Activated T-cell treated with anti-CD3 and anti-CD28 coated beads, Interleukin-2, amount 50 U/mL, for 24 hours (primary cell): ENCODE measurements around the gene SPNS1.
"Not testable (repeated sequence)": the region's sequence is repeated elsewhere in the genome, so short reads cannot be mapped to it uniquely, and the experiment has no call there.

Experiments
- DNase-seq: peaks from one replicate; pipeline ENCODE4 v3.0.0-alpha.2; 2020
- H3K27ac Mint-ChIP-seq: 2 replicates; pipeline ENCODE4 v1.8.0; 2020; ENCODE audit warnings: mild to moderate bottlenecking, mixed read lengths
- H3K27me3 Mint-ChIP-seq: 2 replicates; pipeline ENCODE4 v1.8.0; 2020; ENCODE audit warnings: mixed read lengths
- H3K36me3 Mint-ChIP-seq: 2 replicates; pipeline ENCODE4 v1.8.0; 2020; ENCODE audit warnings: low read depth, mixed read lengths
- H3K4me1 Mint-ChIP-seq: 2 replicates; pipeline ENCODE4 v1.8.0; 2020; ENCODE audit warnings: low read depth, mixed read lengths
- H3K4me3 Mint-ChIP-seq: 2 replicates; pipeline ENCODE4 v1.8.0; 2020; ENCODE audit warnings: mild to moderate bottlenecking, moderate library complexity, mixed read lengths
- H3K9me3 Mint-ChIP-seq: 2 replicates; pipeline ENCODE4 v1.8.0; 2020; ENCODE audit warnings: mixed read lengths

The SPNS1 gene, protein sequence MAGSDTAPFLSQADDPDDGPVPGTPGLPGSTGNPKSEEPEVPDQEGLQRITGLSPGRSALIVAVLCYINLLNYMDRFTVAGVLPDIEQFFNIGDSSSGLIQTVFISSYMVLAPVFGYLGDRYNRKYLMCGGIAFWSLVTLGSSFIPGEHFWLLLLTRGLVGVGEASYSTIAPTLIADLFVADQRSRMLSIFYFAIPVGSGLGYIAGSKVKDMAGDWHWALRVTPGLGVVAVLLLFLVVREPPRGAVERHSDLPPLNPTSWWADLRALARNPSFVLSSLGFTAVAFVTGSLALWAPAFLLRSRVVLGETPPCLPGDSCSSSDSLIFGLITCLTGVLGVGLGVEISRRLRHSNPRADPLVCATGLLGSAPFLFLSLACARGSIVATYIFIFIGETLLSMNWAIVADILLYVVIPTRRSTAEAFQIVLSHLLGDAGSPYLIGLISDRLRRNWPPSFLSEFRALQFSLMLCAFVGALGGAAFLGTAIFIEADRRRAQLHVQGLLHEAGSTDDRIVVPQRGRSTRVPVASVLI

DNA sequence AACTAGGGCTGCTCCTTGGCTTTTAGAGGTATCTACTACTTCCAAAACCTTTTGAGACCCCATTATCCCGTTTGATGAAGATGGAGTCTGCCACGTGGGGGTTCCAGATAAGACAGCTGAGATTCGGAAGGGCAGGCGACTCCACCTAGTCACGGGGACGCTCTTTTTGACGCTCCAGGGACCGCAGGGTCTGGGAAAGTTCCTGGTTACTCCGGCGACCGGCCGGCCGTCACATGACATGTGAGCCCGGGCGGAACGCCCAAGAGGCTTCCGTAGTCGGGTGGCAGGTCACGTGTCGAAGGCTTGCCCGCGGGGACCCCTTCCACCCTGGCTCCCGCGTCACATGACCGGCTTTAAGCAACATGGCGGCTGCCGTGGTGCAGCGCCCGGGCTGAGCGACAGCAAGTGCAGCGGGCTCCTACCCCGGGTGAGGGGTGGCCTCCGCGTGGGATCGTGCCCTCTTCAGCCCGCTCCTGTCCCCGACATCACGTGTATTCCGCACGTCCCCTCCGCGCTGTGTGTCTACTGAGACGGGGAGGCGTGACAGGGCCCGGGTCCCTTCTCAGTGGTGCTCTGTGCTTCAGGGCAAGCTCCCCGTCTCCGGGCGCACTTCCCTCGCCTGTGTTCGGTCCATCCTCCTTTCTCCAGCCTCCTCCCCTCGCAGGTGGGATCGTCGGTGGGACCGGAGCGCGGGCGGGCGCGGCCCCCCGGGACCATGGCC is at the start of gene SPNS1:
SPNS1 (plus strand) TSS at position 342 of the 721 bp plus-strand sequence; CDS start at position 716, 374 bp downstream.
- Mint-ChIP-seq H3K4me3 (peak within 1 kb of the TSS; percentile 95), H3K4me1 (peaks cover 36% of the 10 kb centered on the region), H3K36me3 (peaks cover 40% of the 10 kb centered on the region), H3K9me3 (no peaks in the 10 kb centered on the region), H3K27me3 (no peaks in the 10 kb centered on the region), H3K27ac (peak within 1 kb of the TSS; percentile 96)
- peak; percentile 93 for DNase-seq

DNA sequence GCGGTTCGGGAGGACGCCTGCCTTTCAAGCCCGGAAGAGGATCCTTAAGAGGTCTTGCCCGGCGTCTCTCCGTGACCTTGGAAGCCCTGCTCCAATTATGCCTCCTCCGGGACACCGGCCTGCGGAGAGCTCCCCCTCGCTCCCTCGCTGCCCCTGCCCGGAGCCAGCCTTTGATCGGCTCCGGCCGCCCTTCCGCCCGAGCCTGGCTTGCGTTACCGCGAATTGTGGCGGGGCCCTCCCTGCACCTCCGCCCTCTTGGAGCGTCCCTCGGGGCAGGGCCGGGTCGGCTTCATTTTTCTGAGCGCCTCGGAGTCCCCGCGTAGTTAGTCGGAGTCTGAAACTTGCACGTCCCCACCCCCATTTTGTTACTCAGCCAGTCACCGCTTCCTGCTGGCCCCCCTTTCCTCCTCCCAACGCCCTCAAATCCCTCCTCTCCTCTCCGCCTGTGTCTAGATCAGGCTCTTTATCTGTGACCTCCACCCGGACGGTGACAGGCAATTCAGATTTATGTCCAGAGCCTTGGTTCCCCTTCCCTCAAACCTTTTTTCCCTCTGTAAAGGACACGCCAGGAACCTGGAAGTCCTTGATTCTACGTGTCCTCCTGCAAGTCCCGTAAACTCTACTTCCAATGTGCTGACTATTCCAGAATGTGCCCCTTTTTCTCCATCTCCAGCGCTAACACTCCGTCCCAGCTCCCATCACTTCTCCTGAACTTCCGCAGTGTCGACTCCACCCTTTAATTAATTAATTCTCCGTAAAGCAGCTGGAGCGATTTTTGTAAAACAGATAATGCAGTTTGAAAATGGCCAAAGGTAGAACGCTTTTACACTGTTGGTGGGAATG is 49.0 kb upstream of the SPNS1 start:
- Mint-ChIP-seq H3K27me3 (no peaks in the 10 kb centered on the region), H3K4me3 (peak overlapping the region; percentile 90), H3K36me3 (peaks cover 27% of the 10 kb centered on the region), H3K9me3 (no peaks in the 10 kb centered on the region), H3K27ac (peak overlapping the region; percentile 97), H3K4me1 (peaks cover 18% of the 10 kb centered on the region)
- DNase-seq = peak; percentile 88

DNA sequence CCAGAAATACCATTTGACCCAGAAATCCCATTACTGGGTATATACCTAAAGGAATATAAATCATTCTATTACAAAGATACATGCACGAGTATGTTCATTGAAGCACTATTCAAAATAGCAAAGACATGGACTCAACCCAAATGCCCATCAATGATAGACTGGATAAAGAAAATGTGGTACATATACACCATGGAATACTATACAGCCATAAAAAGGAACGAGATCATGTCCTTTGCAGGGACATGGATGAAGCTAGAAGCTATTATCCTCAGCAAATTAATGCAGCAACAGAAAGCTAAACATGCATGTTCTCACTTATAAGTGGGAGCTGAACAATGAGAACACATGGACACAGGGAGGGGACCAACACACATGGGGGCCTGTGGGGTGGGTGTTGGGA is 48.3 kb upstream of the SPNS1 start:
- H3K27me3 Mint-ChIP-seq, DNase-seq, H3K9me3 Mint-ChIP-seq: not testable (repeated sequence)
- Mint-ChIP-seq H3K4me3 (peak overlapping the region; percentile 90), H3K36me3 (peaks cover 24% of the 10 kb centered on the region), H3K27ac (peak overlapping the region; percentile 97), H3K4me1 (peaks cover 23% of the 10 kb centered on the region)

DNA sequence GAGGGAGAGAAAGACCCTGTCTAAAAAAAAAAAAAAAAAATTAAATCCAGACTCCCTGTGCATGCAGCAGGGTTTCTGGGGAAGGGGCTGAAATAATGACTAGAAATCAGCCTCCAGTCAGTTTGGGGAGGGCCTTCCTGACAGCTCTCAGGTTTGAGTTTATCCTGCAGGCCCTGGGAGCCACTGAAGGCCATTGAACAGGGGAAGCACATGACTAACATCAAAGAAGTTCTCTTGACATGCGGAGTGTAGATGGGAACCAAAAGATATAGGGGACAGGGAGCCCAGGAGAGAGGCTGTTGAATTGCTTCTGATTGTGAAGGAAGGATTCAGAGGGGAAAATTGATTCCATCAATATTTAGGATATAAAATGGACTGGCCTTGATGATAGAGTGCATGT is 46.8 kb upstream of the SPNS1 start:
- no peak for DNase-seq
- Mint-ChIP-seq H3K4me1 (peaks cover 23% of the 10 kb centered on the region), H3K36me3 (peaks cover 16% of the 10 kb centered on the region), H3K9me3 (no peaks in the 10 kb centered on the region), H3K4me3 (no peak overlapping the region), H3K27ac (no peak overlapping the region), H3K27me3 (no peaks in the 10 kb centered on the region)

DNA sequence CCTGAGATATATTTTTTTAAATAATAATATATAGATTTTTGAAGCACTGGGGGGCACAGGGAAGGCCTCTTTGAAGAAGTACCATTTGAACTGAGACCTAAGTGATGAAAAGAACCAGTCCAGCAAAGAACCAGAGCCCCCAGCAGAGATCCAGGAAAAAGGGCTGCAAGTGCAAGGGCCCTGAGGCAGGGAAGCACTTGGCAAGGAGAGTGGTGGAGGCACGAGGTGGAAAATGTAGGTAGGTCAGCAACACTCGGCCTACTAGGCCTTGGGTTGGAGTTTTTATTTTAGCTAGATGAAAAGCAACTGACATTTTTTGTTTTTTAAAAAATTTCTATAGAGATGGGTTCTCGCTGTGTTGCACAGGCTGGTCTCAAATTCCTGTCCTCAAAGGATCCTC is 44.4 kb upstream of the SPNS1 start:
- no peak for DNase-seq
- Mint-ChIP-seq H3K4me3 (no peak overlapping the region), H3K4me1 (peaks cover 14% of the 10 kb centered on the region)

DNA sequence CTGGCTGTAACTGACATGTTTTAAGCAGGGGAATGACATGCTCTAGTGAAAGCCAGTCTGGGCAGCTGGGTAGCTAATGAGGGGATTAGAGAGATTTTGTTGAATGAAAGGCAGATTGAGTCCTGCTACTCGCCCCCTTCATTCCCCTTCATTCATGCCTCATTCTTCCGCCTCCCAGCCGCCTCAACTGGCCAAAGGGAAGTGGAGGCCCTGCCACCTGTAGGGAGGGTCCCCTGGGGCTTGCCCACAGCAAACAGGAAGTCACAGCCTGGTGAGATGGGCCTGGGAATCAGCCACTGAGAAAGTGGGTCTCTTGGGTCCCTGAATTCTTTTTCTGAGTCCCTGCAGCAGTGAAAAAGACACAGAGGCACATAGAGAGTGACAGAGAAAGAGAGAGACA is 43.9 kb upstream of the SPNS1 start:
- Mint-ChIP-seq H3K4me3 (no peak overlapping the region), H3K36me3 (peaks cover 4% of the 10 kb centered on the region), H3K9me3 (no peaks in the 10 kb centered on the region), H3K4me1 (peaks cover 16% of the 10 kb centered on the region), H3K27me3 (no peaks in the 10 kb centered on the region), H3K27ac (peak overlapping the region; percentile 57)
- no peak for DNase-seq

More for the DNA sequence above, 44.4 kb upstream of the SPNS1 start:
- Mint-ChIP-seq H3K27ac (no peak overlapping the region), H3K27me3 (no peaks in the 10 kb centered on the region), H3K9me3 (no peaks in the 10 kb centered on the region), H3K36me3 (peaks cover 6% of the 10 kb centered on the region)

DNA sequence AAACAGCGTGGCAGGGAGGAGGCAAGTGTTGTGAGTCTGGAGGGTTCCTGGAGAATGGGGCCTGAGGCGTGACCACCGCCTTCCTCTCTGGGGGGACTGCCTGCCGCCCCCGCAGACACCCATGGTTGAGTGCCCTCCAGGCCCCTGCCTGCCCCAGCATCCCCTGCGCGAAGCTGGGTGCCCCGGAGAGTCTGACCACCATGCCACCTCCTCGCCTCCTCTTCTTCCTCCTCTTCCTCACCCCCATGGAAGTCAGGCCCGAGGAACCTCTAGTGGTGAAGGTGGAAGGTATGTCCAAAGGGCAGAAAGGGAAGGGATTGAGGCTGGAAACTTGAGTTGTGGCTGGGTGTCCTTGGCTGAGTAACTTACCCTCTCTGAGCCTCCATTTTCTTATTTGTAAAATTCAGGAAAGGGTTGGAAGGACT is 42.8 kb upstream of the SPNS1 start, which contains the start of gene CD19:
CD19 (plus strand) TSS at position 171 of the 425 bp plus-strand sequence; CDS start at position 201, 30 bp downstream.
- Mint-ChIP-seq H3K4me3 (no peak within 1 kb of the TSS), H3K9me3 (no peaks in the 10 kb centered on the region), H3K27ac (peak within 1 kb of the TSS; percentile 57), H3K27me3 (no peaks in the 10 kb centered on the region), H3K4me1 (peaks cover 19% of the 10 kb centered on the region), H3K36me3 (no peaks in the 10 kb centered on the region)
- no peak for DNase-seq

DNA sequence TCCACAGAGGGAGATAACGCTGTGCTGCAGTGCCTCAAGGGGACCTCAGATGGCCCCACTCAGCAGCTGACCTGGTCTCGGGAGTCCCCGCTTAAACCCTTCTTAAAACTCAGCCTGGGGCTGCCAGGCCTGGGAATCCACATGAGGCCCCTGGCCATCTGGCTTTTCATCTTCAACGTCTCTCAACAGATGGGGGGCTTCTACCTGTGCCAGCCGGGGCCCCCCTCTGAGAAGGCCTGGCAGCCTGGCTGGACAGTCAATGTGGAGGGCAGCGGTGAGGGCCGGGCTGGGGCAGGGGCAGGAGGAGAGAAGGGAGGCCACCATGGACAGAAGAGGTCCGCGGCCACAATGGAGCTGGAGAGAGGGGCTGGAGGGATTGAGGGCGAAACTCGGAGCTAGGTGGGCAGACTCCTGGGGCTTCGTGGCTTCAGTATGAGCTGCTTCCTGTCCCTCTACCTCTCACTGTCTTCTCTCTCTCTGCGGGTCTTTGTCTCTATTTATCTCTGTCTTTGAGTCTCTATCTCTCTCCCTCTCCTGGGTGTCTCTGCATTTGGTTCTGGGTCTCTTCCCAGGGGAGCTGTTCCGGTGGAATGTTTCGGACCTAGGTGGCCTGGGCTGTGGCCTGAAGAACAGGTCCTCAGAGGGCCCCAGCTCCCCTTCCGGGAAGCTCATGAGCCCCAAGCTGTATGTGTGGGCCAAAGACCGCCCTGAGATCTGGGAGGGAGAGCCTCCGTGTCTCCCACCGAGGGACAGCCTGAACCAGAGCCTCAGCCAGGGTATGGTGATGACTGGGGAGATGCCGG is 42.0 kb upstream of the SPNS1 start:
- no peaks in the 10 kb centered on the region for H3K36me3 Mint-ChIP-seq
- H3K27ac Mint-ChIP-seq = no peak overlapping the region
- DNase-seq = no peak
- no peaks in the 10 kb centered on the region for H3K27me3 Mint-ChIP-seq
- no peaks in the 10 kb centered on the region for H3K9me3 Mint-ChIP-seq
- H3K4me1 Mint-ChIP-seq = peaks cover 20% of the 10 kb centered on the region
- H3K4me3 Mint-ChIP-seq = no peak overlapping the region

DNA sequence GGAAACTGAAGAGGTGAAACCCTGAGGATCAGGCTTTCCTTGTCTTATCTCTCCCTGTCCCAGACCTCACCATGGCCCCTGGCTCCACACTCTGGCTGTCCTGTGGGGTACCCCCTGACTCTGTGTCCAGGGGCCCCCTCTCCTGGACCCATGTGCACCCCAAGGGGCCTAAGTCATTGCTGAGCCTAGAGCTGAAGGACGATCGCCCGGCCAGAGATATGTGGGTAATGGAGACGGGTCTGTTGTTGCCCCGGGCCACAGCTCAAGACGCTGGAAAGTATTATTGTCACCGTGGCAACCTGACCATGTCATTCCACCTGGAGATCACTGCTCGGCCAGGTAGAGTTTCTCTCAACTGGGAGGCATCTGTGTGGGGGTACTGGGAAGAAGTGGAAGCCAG is 41.4 kb upstream of the SPNS1 start:
- no peak for DNase-seq
- H3K27me3 Mint-ChIP-seq = no peaks in the 10 kb centered on the region
- no peaks in the 10 kb centered on the region for H3K9me3 Mint-ChIP-seq
- no peaks in the 10 kb centered on the region for H3K36me3 Mint-ChIP-seq
- peaks cover 20% of the 10 kb centered on the region for H3K4me1 Mint-ChIP-seq
- H3K4me3 Mint-ChIP-seq = no peak overlapping the region
- no peak overlapping the region for H3K27ac Mint-ChIP-seq

DNA sequence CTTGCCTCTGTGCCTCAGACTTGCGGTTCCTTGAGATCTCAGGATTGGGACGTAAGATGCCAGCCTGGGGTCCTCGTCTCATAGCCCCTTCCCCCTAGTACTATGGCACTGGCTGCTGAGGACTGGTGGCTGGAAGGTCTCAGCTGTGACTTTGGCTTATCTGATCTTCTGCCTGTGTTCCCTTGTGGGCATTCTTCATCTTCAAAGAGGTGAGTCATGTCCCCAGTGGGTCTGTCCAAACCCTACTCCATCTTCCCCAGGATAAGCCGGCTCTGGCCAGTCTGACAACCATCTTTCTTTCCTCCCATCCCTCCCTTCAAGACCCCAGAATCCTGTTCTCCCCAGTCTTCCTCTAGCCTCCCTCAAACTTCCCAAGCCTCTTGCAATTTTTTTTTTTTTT is 39.2 kb upstream of the SPNS1 start:
- H3K4me1 Mint-ChIP-seq = peaks cover 20% of the 10 kb centered on the region

DNA sequence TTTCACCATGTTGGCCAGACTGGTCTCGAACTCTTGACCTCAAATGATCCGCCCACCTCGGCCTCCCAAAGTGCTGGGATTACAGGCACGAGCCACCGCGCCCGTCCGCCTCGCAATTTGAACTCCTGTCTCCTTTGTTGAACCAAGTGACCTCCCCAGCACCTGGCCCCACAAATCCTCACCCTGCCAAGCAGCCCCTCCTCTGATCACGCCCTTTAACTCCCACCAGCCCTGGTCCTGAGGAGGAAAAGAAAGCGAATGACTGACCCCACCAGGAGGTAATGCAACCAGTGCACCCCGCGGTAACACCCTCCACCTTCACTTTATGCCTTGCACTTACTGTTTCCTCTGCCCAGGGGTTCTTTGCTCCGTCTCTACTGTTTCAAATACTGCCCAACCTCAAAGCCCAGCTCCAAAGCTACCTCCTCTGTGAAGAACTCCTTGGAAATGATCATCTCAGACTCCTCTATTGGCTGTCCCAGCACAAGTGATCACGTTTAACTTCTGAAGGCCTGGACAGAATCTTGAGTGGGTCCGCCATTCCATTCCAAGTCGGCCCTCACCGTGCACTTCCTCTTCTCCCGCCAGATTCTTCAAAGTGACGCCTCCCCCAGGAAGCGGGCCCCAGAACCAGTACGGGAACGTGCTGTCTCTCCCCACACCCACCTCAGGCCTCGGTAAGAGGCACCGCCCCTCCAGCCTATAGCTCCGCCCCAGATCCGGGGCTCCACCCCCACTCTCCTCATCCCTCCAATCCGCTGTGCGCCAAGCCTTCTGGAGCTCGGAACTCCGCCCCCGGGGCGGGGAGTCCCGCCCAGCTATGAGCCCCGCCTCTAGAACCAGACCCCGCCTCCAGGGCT is 38.4 kb upstream of the SPNS1 start:
- DNase-seq = peak; percentile 94
- H3K36me3 Mint-ChIP-seq = no peaks in the 10 kb centered on the region
- peak overlapping the region; percentile 68 for H3K4me3 Mint-ChIP-seq
- peak overlapping the region; percentile 69 for H3K27ac Mint-ChIP-seq
- H3K9me3 Mint-ChIP-seq = no peaks in the 10 kb centered on the region
- H3K27me3 Mint-ChIP-seq = no peaks in the 10 kb centered on the region
- peaks cover 13% of the 10 kb centered on the region for H3K4me1 Mint-ChIP-seq

More for the DNA sequence above, 39.2 kb upstream of the SPNS1 start:
- Mint-ChIP-seq H3K9me3 (no peaks in the 10 kb centered on the region), H3K27me3 (no peaks in the 10 kb centered on the region), H3K27ac (no peak overlapping the region), H3K36me3 (no peaks in the 10 kb centered on the region), H3K4me3 (peak overlapping the region; percentile 32)
- DNase-seq = no peak

DNA sequence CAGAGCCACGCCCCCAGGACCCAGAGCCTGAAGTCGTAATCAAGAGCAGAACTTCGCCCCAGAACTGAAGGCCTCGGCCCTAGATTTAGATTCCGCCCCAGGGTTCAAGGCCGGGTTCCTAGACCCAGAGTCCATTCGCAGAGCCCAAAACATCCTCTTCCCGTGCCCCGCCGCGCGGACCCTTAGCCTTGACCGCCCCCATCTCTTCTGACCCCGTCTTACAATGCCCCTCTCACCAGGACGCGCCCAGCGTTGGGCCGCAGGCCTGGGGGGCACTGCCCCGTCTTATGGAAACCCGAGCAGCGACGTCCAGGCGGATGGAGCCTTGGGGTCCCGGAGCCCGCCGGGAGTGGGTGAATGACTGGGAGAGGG is 37.8 kb upstream of the SPNS1 start:
- no peaks in the 10 kb centered on the region for H3K9me3 Mint-ChIP-seq
- H3K4me1 Mint-ChIP-seq = peaks cover 13% of the 10 kb centered on the region
- H3K27ac Mint-ChIP-seq = no peak overlapping the region
- no peak for DNase-seq
- H3K4me3 Mint-ChIP-seq = peak overlapping the region; percentile 68
- H3K27me3 Mint-ChIP-seq = no peaks in the 10 kb centered on the region
- no peaks in the 10 kb centered on the region for H3K36me3 Mint-ChIP-seq
